Muscle of leg (tissue), 11 donors: ENCODE results near the gene ZNF646. TPM values are rescaled to one million over a fixed set of nuclear protein-coding genes. Genes with fewer than 3 reads are reported as not detected.
"Not testable (repeated sequence)": the region's sequence is repeated elsewhere in the genome, so short reads cannot be mapped to it uniquely, and the experiment has no call there.

Source experiments
- DNase-seq: peaks from one replicate; pipeline ENCODE4 v3.0.0; 2013
- H3K27ac ChIP-seq: one replicate; pipeline ENCODE4 v1.5.1; 2013; ENCODE audit warnings: mild to moderate bottlenecking, low read length, control low read depth
- H3K27me3 ChIP-seq: one replicate; pipeline ENCODE4 v1.6.1; 2013; ENCODE audit warnings: low read length; ENCODE audit not compliant: control insufficient read depth, insufficient read depth
- H3K36me3 ChIP-seq: one replicate; pipeline ENCODE4 v1.6.1; 2013; ENCODE audit warnings: low read length; ENCODE audit not compliant: control insufficient read depth, insufficient read depth
- H3K4me1 ChIP-seq: one replicate; pipeline ENCODE4 v1.6.1; 2013; ENCODE audit warnings: low read length; ENCODE audit not compliant: control insufficient read depth, insufficient read depth
- H3K4me3 ChIP-seq: one replicate; pipeline ENCODE4 v1.5.1; 2013; ENCODE audit warnings: low read length, control low read depth
- H3K9me3 ChIP-seq: replicated peaks from 2 replicates; pipeline ENCODE4 v1.6.1; 2013; ENCODE audit warnings: low read depth, low read length; ENCODE audit not compliant: control insufficient read depth
- WGBS: methylation state at CpG from one replicate; pipeline ENCODE4 v1.1.5; 2013; ENCODE audit warnings: missing lambda C conversion rate; ENCODE audit not compliant: insufficient coverage; 5-methylcytosine and 5-hydroxymethylcytosine counted together
- polyA plus RNA-seq, 8 donors: library from polyadenylated mRNA; unstranded; fragments of 120-200 nt; gene quantifications; one replicate each; pipeline versions ENCODE4 v1.2.1 to v1.2.3, GENCODE V29; 2013; ENCODE audit warnings: inconsistent platforms in 1 of 8, low replicate concordance in 1 of 8; ENCODE audit not compliant: insufficient read length in 8 of 8, insufficient read depth in 1 of 8
- total RNA-seq: library from RNA; stranded (reverse); fragments of 120-200 nt; gene quantifications from one replicate; pipeline ENCODE4 v1.2.4, GENCODE V29; 2013

ZNF646 gene
- total and polyA plus RNA-seq, 9 donors: 7.9 to 11.6 (median 9.8) TPM

- peaks cover 40% of the 10 kb centered on the region for H3K36me3 ChIP-seq
- H3K9me3 ChIP-seq: no peaks in the 10 kb centered on the region
- H3K27ac ChIP-seq: no peak overlapping the region
- H3K4me1 ChIP-seq: peaks cover 42% of the 10 kb centered on the region
- no peak overlapping the region for H3K4me3 ChIP-seq
- no peak for DNase-seq
- no peaks in the 10 kb centered on the region for H3K27me3 ChIP-seq
- 86% methylated on average over 4 of the region's 5 CpGs for WGBS
Observed at GRCh38 chr16:31092330-31092729, 18.1 kb downstream of the ZNF646 start.

- no peaks in the 10 kb centered on the region for H3K9me3 ChIP-seq
- H3K4me1 ChIP-seq: peaks cover 33% of the 10 kb centered on the region
- peak; percentile 44 for DNase-seq
- H3K36me3 ChIP-seq: peaks cover 31% of the 10 kb centered on the region
- H3K27ac ChIP-seq: peak overlapping the region; percentile 87
- H3K27me3 ChIP-seq: no peaks in the 10 kb centered on the region
- WGBS: 35% methylated on average over 2 of the region's 17 CpGs
- H3K4me3 ChIP-seq: peak overlapping the region; percentile 92
Observed at GRCh38 chr16:31093132-31093703, 19.0 kb downstream of the ZNF646 start.

- H3K27me3 ChIP-seq: no peaks in the 10 kb centered on the region
- H3K36me3 ChIP-seq: peaks cover 23% of the 10 kb centered on the region
- no peak for DNase-seq
- H3K9me3 ChIP-seq: no peaks in the 10 kb centered on the region
- under 1% methylated on average over 20 of the region's 20 CpGs for WGBS
- H3K4me1 ChIP-seq: peaks cover 24% of the 10 kb centered on the region
- peak overlapping the region; percentile 92 for H3K4me3 ChIP-seq
- peak overlapping the region; percentile 87 for H3K27ac ChIP-seq
Observed at GRCh38 chr16:31094088-31094423, 19.8 kb downstream of the ZNF646 start.

- DNase-seq: peak; percentile 98
- Histone ChIP-seq H3K27ac (peak within 1 kb of the TSS; percentile 87), H3K9me3 (no peaks in the 10 kb centered on the region), H3K36me3 (peaks cover 19% of the 10 kb centered on the region), H3K4me1 (peaks cover 21% of the 10 kb centered on the region), H3K27me3 (no peaks in the 10 kb centered on the region), H3K4me3 (peak within 1 kb of the TSS; percentile 92)
- 0% methylated on average over 69 of the region's 69 CpGs for WGBS
Observed at GRCh38 chr16:31094424-31095120, 20.4 kb downstream of the ZNF646 start, which contains the start of gene VKORC1. TSS of gene VKORC1 (minus strand) at chr16:31094797. CDS start at chr16:31094729, 68 bp downstream.

- DNase-seq: no peak
- Histone ChIP-seq H3K27me3 (no peaks in the 10 kb centered on the region), H3K9me3 (peaks cover 3% of the 10 kb centered on the region), H3K4me1 (peaks cover 7% of the 10 kb centered on the region), H3K27ac (no peak overlapping the region), H3K36me3 (no peaks in the 10 kb centered on the region), H3K4me3 (no peak overlapping the region)
- 58% methylated on average over 4 of the region's 4 CpGs for WGBS
Observed at GRCh38 chr16:31099860-31100638, 25.8 kb downstream of the ZNF646 start.

GRCh38 chr16:31100876-31101641 is 26.8 kb downstream of the ZNF646 start:
- DNase-seq, H3K4me3 ChIP-seq: not testable (repeated sequence)
- 84% methylated on average over 6 of the region's 13 CpGs for WGBS

GRCh38 chr16:31105677-31106213 is 31.5 kb downstream of the ZNF646 start:
- H3K27ac ChIP-seq: no peak overlapping the region

More at GRCh38 chr16:31100876-31101641, 26.8 kb downstream of the ZNF646 start:
- not testable (repeated sequence) for H3K36me3 ChIP-seq, H3K27ac ChIP-seq, H3K4me1 ChIP-seq, H3K9me3 ChIP-seq, H3K27me3 ChIP-seq

GRCh38 chr16:31106509-31107464 is 32.6 kb downstream of the ZNF646 start:
- DNase-seq: no peak
- WGBS: 80% methylated on average over 11 of the region's 28 CpGs
- Histone ChIP-seq H3K36me3 (peaks cover 26% of the 10 kb centered on the region), H3K27me3 (no peaks in the 10 kb centered on the region), H3K9me3 (no peaks in the 10 kb centered on the region), H3K4me3 (no peak overlapping the region), H3K4me1 (peaks cover 27% of the 10 kb centered on the region), H3K27ac (no peak overlapping the region)

More at GRCh38 chr16:31105677-31106213, 31.5 kb downstream of the ZNF646 start:
- Histone ChIP-seq H3K4me1 (peaks cover 27% of the 10 kb centered on the region), H3K9me3 (no peaks in the 10 kb centered on the region), H3K36me3 (peaks cover 15% of the 10 kb centered on the region), H3K27me3 (no peaks in the 10 kb centered on the region), H3K4me3 (no peak overlapping the region)
- DNase-seq: peak; percentile 66
- 5% methylated on average over 15 of the region's 33 CpGs for WGBS

GRCh38 chr16:31107465-31107867 is 33.2 kb downstream of the ZNF646 start:
- H3K4me3 ChIP-seq: no peak overlapping the region
- no peaks in the 10 kb centered on the region for H3K9me3 ChIP-seq
- DNase-seq: no peak
- H3K4me1 ChIP-seq: peaks cover 27% of the 10 kb centered on the region
- 77% methylated on average over 3 of the region's 6 CpGs for WGBS
- H3K27ac ChIP-seq: no peak overlapping the region
- H3K27me3 ChIP-seq: no peaks in the 10 kb centered on the region
- peaks cover 33% of the 10 kb centered on the region for H3K36me3 ChIP-seq
